ENCODE data around the gene TCF4.

- TF ChIP-seq CTCF (IDR thresholded peaks at IDR 0.05; ENCODE audit: low read depth, low read length, poor library complexity, severe bottlenecking) (no peak), EZH2phosphoT487 (IDR thresholded peaks at IDR 0.05; ENCODE audit: borderline replicate concordance, low read length) (no peak)
These were observed 165.4 kb downstream of the TCF4 start for GRCh38 chr18:55422456-55423180.

Data from DOHH2 (cell line).